KMS-11 (cell line): ENCODE measurements around the gene PIK3R1.

Experiments
- H2AFZ ChIP-seq: fragments of 200-600 bp; sonication (generic); 2 replicates; pipeline ENCODE4 v1.6.1; 2016; ENCODE audit warnings: antibody characterized with exemption, mixed run types, low read depth
- H3K27ac ChIP-seq: fragments of 200-600 bp; sonication (generic); 2 replicates; pipeline ENCODE4 v1.6.1; 2016; ENCODE audit warnings: mild to moderate bottlenecking, mixed run types
- H3K27me3 ChIP-seq: fragments of 200-600 bp; sonication (generic); 2 replicates; pipeline ENCODE4 v1.6.1; 2017; ENCODE audit warnings: mild to moderate bottlenecking, low read depth, mixed run types, moderate library complexity; ENCODE audit not compliant: insufficient read depth
- H3K36me3 ChIP-seq: fragments of 200-600 bp; sonication (generic); 2 replicates; pipeline ENCODE4 v1.6.1; 2017; ENCODE audit warnings: mild to moderate bottlenecking, mixed run types; ENCODE audit not compliant: insufficient read depth
- H3K4me1 ChIP-seq: fragments of 200-600 bp; sonication (generic); 2 replicates; pipeline ENCODE4 v1.6.1; 2016; ENCODE audit warnings: mild to moderate bottlenecking, low read depth, mixed run types; ENCODE audit not compliant: poor library complexity, severe bottlenecking
- H3K4me2 ChIP-seq: fragments of 200-600 bp; sonication (generic); 2 replicates; pipeline ENCODE4 v1.7.0; 2016; ENCODE audit warnings: mild to moderate bottlenecking, mixed run types
- H3K4me3 ChIP-seq: fragments of 200-600 bp; sonication (generic); IDR thresholded peaks from 2 replicates; pipeline ENCODE4 v1.6.1; 2017; ENCODE audit warnings: low read depth, low read length, mixed read lengths; ENCODE audit not compliant: insufficient read depth
- H3K79me2 ChIP-seq: fragments of 200-600 bp; sonication (generic); 2 replicates; pipeline ENCODE4 v1.6.1; 2016; ENCODE audit warnings: low read depth, mixed run types; ENCODE audit not compliant: insufficient read depth
- H3K9ac ChIP-seq: fragments of 200-600 bp; sonication (generic); 2 replicates; pipeline ENCODE4 v1.6.1; 2016; ENCODE audit warnings: mild to moderate bottlenecking, mixed run types
- H4K20me1 ChIP-seq: fragments of 200-600 bp; sonication (generic); 2 replicates; pipeline ENCODE4 v1.6.1; 2016; ENCODE audit warnings: mild to moderate bottlenecking, mixed run types; ENCODE audit not compliant: insufficient read depth
- CTCF ChIP-seq: fragments of 200-600 bp; sonication (generic); conservative IDR thresholded peaks from 2 replicates; pipeline ENCODE4 v1.6.1; 2017; ENCODE audit warnings: low read depth, mild to moderate bottlenecking, antibody characterized with exemption, low read length, moderate library complexity, mixed read lengths

PIK3R1 gene

DNA sequence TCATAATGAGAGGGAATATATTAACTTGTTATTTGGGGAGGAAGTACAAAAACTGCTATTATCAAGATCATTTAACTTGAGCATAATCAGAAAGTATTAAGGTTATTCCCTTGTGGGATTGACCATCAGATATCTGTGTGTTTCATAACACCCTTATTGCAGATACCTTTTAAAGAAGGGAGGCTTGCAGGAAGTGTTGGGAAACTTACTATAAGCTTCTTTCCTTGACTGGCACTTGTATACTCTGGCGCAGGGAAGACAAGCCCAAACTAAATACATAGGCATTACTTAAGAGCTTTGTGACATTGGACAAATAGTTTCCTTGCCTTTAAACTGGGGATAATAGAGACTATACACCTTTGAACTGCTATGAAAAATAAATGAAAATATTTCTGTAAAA, 50.9 kb downstream of the PIK3R1 start:
- no peaks in the 10 kb centered on the region for H3K36me3 ChIP-seq
- H3K27me3 ChIP-seq = no peaks in the 10 kb centered on the region
- H2AFZ ChIP-seq = no peak overlapping the region
- H4K20me1 ChIP-seq = no peaks in the 10 kb centered on the region
- no peaks in the 10 kb centered on the region for H3K79me2 ChIP-seq
- H3K9ac ChIP-seq = no peak overlapping the region
- no peak for TF ChIP-seq CTCF
- no peak overlapping the region for H3K27ac ChIP-seq
- no peaks in the 10 kb centered on the region for H3K4me1 ChIP-seq
- no peak overlapping the region for H3K4me2 ChIP-seq
- H3K4me3 ChIP-seq = no peak overlapping the region

DNA sequence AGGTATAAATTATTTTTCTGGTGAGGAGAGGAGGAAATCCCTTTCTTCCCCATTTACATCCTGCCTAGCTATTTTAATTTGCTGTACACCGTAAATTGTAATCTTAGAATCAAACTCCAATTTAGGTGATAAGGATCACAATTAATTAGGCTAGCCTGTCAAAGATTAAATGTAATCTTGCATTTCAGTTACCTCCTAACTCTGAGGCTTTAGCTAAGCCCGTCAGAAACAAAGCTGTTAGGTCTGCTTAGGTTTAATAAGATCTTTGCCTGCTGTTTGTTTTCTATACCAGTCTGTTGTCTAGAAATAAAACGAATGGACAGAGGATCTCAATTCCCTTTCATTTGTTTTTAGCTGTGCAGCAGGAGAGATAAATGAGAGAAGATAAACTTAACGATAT, 51.5 kb downstream of the PIK3R1 start:
- H3K36me3 ChIP-seq = no peaks in the 10 kb centered on the region
- H4K20me1 ChIP-seq = no peaks in the 10 kb centered on the region
- no peak overlapping the region for H3K4me2 ChIP-seq
- H2AFZ ChIP-seq = no peak overlapping the region
- H3K27me3 ChIP-seq = no peaks in the 10 kb centered on the region
- H3K4me3 ChIP-seq = no peak overlapping the region
- H3K27ac ChIP-seq = no peak overlapping the region
- no peak overlapping the region for H3K9ac ChIP-seq
- H3K4me1 ChIP-seq = no peaks in the 10 kb centered on the region
- H3K79me2 ChIP-seq = no peaks in the 10 kb centered on the region
- no peak for TF ChIP-seq CTCF

DNA sequence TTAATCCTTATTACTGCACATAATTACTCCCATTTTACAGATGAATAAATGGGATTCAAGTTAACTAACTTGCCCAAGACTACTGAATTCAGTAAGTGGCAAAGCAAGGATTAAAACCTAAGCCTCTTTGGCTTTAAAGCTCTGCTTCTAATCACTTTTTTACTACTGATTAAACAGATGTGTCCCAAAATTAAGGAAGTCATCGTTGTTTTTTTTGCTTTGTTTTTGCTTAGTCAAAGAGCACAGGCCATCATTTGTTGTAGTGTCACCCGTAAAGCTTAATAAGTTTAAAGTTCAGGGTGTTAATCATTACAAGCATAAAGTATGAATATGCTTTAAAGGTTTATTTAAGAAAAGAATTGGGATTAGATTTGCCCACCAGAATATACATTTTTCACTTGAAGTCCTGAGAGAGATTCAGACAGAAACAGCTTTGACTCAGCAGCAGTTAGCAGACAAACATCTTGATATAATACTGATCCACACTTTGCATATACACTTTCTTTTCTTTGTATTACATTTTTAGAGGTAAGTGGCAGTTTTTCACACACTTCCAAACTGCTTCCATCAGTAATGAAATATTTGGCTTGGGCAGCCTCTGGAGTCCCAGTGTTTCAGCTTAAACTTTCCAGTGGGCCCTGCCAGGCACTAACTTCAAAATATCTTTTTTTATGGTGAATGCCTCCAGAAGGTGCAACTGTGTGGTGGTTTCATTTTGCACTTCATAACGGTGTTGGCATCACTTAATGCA, 52.7 kb downstream of the PIK3R1 start:
- Histone ChIP-seq H3K4me2 (no peak overlapping the region), H3K9ac (no peak overlapping the region), H3K27ac (no peak overlapping the region)

GRCh38 chr5:68268852-68269130, 53.2 kb downstream of the PIK3R1 start:
- H3K79me2 ChIP-seq = no peaks in the 10 kb centered on the region
- no peak for TF ChIP-seq CTCF
- no peak overlapping the region for H3K4me3 ChIP-seq
- no peak overlapping the region for H2AFZ ChIP-seq
- H3K36me3 ChIP-seq = no peaks in the 10 kb centered on the region
- H3K4me1 ChIP-seq = peaks cover 15% of the 10 kb centered on the region
- H3K27me3 ChIP-seq = no peaks in the 10 kb centered on the region
- no peak overlapping the region for H3K27ac ChIP-seq
- H4K20me1 ChIP-seq = no peaks in the 10 kb centered on the region
- H3K4me2 ChIP-seq = no peak overlapping the region
- no peak overlapping the region for H3K9ac ChIP-seq

More for the DNA sequence above, 52.7 kb downstream of the PIK3R1 start:
- TF ChIP-seq CTCF = no peak
- Histone ChIP-seq H3K4me1 (peaks cover 9% of the 10 kb centered on the region), H3K27me3 (no peaks in the 10 kb centered on the region), H2AFZ (no peak overlapping the region), H4K20me1 (no peaks in the 10 kb centered on the region), H3K79me2 (no peaks in the 10 kb centered on the region), H3K4me3 (no peak overlapping the region), H3K36me3 (no peaks in the 10 kb centered on the region)
